Measurements from ENCODE around the gene C18orf63.
"Not testable (repeated sequence)": the region's sequence is repeated elsewhere in the genome, so short reads cannot be mapped to it uniquely, and the experiment has no call there.

C18orf63 gene
- 0 reads per million in 4 experiments for total RNA-seq

DNA sequence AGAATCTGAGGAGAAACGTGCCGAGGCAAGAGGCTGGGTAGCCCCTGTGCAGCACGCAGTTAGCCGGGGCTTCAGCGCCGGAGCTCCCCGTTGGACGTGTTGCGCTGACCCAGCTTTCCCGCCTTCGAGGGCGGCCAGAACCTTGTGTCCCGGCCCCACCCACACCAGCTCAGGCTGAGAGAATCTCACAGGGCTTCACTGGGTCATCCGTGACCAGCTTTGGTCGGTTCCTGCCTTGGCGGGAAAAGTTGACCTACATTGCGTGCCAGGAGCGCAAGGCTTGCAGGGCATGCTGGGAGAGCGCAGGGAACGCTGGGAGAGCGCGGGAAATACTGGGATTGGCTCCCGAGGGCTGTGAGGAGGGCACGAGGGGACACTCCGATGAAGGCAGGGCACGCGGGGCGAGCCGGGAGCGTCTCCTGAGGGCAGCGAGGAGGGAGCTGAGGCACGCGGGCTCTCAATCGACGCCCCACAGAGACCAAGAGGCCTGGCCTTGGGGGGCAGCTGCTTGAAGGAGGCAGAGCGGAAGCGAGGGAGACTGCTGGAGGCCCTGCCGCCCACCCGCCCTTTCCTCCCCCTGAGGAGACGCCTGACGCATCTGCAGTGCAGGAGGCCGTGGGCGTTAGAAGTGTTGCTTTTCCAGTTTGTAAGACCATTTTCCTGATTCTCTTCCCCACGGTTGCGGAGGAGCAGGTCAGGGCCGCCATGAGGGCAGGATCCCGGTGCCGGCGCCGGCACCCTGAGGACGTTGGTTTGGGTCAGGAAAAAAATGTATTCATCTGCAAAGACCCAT, at the start of gene C18orf63:
C18orf63 (plus strand) TSS at position 376 of the 793 bp plus-strand sequence. CDS start 2,027 bp downstream, outside the sequence.
- DNase-seq, result no peak

DNA sequence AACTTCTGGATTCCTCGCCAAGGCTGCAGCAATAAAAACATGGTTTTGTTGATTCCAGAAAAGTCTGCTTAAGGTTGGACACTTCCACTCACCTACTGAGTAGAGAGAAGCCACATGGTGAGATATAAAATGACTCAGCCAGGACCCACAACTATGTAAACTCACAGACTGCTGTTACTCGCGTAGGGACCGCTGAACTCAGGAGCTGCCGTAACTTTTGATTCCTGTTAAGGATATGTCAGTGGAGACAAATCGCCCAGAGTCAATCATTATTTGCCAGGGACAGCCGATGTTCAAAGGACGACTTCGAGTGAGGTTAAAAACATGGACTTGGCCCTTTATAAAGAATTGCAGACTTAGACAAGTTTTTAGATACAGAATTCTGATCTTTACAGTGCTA, 49.5 kb upstream of the C18orf63 start:
- no peak for DNase-seq

DNA sequence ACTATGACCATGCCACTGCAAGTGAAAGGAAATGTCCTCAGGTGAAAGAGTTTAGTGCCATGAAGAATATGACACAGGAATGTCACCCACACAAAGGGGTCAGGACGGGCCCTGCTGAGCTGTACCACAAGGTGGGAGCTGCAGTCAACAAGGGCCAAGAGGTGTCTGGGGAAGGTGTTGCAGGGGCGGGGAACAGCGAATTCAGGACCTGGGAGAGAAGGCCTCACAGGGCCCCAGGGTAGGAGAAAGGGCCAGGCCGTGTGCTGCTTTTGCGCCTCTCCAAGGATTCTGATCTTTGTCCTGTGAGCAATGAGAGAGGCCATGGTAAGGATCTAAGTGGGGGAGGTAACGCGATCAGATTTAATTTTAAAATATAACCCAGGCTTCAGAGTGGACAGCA, 47.5 kb upstream of the C18orf63 start:
- DNase-seq, result no peak

DNA sequence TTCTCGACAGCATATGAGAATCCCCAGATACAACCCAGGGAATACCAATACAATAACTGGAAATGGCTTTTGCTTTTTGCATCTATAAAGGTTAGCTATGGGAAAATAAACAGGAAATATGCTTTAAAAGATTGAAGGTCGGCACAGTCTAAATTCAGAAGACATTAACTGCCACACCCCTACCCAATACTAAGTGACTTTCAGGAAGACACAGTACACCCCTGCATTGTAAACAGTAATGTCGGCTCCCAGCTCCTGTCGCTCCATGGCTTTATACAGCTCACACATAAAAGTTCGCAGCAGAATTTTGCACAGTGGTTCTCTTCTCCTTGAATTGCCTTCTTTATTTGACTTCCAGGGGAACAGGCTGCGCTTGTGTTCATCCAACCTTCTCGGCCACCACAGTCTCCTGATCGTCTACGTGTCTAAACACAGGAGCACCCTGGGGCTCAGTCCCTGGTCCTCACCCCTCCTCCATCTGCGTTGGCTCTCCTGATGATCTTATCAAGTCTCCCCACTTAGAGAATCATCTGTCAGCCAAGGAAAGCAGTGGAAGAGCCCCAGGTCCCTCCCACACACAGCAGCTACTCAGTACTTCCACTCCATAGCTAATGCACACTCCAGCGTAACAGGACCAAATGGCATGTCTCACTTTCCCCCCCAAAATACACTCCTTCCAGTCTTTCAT, 46.6 kb upstream of the C18orf63 start:
- no peak for DNase-seq

DNA sequence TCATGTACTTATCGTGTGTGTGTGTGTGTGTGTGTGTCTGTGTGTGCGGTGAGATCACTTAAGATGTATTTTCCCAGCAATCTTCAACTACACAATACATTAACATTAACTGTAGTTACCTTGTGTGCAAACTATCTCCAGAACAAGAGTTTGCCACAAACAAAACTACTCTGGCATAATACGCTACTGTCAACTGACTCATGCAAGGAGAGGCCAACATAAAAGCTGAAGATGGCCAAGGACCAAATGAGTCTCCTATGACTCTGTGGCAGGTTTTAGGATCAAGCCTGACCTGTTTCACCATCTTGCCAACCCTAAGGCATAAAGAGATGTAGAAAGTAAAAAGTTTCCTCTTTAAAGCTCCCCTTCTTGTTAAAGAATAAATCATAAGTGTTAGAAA, 44.0 kb upstream of the C18orf63 start:
- no peak for DNase-seq

GRCh38 chr18:74273394-74273793, 42.2 kb upstream of the C18orf63 start:
- no peak for DNase-seq

DNA sequence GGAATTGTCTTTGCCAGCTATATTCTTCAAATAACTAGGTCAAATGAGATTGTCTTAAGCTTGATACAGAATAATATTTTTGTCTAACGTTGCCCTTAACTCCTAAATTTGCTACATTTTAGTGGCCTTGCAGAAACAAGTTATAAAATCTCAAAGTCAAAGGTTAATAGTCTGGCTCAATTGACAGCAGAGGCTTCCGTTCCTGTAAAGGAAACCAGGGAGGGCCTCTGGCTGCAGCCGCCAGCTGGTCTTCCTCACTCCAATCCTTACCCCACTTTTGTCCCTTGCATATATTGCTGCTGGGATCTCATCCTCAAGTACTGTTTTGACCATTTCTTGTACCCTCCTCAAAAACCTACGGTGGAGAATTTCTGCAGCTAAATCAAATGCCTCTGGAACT, 40.9 kb upstream of the C18orf63 start:
- DNase-seq, result no peak

DNA sequence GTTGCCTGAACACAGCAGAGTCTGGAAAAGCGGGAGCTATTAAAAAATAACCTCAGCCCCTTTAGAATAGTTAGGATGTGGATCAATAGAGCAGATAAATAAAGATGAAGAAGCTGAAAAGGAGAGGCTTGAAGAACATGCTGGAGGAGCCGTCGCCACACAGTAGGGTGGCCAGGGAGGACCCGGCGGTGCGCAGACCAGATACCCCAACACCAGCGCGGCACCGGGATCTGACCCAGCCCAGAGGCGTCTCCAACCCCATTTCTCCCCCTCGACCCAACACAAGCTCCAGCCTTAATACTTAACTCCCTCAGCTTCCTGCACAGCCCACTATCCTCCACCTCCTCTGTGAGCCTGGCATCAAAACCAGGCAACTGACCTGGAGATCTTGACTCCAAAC, 39.9 kb upstream of the C18orf63 start:
- DNase-seq, result no peak

DNA sequence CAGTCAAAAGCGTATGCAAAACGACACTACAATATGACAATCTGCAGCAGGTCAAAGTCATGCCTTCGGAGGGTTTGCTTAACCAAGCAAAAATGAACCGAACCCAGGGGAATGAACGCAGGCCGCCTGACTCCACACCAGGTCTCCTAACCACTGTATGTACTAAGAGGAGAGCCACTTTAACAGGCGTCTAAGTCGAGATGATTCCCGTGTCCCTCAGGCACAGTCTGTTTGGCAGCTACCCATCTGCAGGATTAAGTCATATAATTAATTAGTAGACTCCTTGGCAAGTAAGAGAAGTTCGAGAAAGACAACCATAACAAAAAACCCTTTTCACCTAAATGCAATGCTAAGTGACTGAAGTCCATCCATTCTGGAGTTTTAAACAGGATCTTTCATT, 39.0 kb upstream of the C18orf63 start:
- DNase-seq, result no peak

- DNase-seq, result no peak
Observed at GRCh38 chr18:74277296-74277695, 38.3 kb upstream of the C18orf63 start.

GRCh38 chr18:74278058-74278457, 37.6 kb upstream of the C18orf63 start:
- DNase-seq, result no peak

GRCh38 chr18:74278983-74279382, 36.7 kb upstream of the C18orf63 start:
- DNase-seq, result no peak

GRCh38 chr18:74281011-74281979, 34.3 kb upstream of the C18orf63 start:
- DNase-seq, result no peak

- no peak for DNase-seq
Observed at GRCh38 chr18:74281980-74282754, 33.5 kb upstream of the C18orf63 start.

DNA sequence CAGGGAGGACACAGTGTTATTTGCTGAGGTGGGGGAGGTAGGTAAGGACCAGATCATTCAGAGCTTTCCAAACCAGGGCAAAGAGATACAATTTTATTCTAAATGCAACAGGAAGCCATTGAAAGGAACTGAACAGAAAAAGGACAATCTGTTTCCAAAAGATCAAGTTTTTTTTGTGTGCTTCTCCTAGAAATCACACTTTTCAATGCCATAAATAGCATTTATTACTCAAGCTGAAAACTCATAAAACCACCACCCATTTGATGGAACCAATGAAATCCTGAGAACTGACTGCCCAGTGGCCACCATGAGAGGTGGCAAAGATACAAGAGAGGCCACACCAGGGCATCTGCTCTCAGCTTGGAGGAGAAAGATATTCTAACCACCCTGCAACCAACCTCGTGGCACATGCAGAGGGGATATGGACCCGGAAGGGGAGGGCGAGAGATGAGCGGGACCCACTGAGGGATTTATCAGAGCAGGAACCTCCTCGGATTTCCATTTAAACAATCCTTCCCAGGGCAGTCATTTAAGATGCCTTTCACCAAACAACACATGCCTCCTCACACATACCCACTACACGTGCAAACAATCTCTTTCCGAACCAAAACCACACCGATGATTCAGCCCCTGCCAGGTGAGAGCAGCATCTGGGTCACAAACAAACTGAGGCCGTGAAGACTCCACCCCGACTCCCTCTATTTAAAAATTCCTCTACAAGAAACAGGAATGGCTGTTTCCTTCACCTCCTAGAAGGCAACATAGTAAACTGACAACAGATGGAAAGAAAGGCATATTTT, 32.7 kb upstream of the C18orf63 start:
- no peak for DNase-seq

DNA sequence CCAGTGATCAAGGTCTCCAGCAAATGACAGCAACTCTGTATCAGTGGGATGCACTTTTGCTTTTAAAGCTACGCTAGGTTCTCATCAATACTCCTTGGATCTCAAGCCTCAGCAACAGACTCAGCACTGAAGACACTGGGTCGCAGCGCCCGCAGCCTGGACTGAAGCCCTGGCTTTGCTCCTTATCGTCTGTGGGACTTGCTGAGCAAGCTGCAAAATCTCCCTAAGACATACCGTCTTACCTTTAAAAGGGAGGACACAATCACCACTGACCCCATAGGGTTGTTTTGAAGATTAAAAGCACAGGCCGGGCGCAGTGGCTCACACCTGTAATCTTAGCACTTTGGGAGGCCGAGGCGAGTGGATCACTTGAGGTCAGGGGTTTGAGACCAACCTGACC, 32.0 kb upstream of the C18orf63 start:
- DNase-seq, result no peak

- no peak for DNase-seq
Observed at GRCh38 chr18:74284191-74284979, 31.3 kb upstream of the C18orf63 start.

DNA sequence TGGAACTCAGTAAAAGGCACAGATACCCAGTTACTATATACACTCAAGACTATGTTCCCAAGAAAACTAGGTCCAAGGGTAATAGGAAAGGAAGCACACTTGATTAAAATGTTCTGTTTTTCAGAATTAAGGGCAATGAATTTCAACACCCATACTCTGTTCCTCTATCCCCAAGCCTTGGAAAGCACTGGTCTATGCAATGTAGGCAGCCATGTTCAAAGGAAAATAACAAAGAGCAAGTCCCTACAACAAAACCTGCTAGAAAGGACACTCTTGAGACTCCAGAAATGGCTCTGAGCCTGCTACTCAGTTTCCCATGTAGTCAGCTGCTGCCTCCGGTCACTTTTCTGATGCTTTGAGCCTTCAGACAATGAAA, 30.7 kb upstream of the C18orf63 start:
- DNase-seq, result no peak

- DNase-seq, result not testable (repeated sequence)
Observed at GRCh38 chr18:74285583-74285982, 30.1 kb upstream of the C18orf63 start.

- DNase-seq, result no peak
Observed at GRCh38 chr18:74286106-74286855, 29.4 kb upstream of the C18orf63 start.

All from effector CD8-positive, alpha-beta T cell (primary cell).